ENCODE data around the gene PASK.

PASK gene

DNA sequence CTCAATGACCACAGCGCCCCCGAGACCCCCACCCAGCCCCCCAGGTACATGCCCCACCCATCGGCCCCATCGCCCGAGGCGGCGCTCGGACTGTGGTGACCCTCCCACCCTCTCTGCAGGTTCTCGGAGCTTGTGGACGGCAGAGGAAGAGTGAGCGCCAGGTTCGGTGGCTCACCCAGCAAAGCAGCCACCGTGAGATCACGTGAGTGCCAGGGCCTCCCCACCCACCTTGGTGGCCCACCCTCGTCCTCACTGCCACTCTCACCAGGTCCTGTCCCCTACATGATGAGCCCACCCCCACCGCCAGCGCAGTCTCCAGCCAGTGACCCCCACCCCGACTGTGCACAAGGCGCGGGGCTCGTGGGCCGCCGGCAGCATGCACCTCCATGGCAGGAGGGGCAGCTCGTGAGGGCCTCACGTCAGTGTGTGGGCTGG is 77.6 kb downstream of the PASK start:
- no peaks in the 10 kb centered on the region for H3K36me3 ChIP-seq (ENCODE audit: insufficient read depth, low read length)
- DNase-seq (ENCODE audit: low read depth, low spot score) = no peak
- no peak overlapping the region for H3K27ac ChIP-seq
- no peaks in the 10 kb centered on the region for H3K9me3 ChIP-seq (ENCODE audit: low read depth, low read length)
- TF ChIP-seq EZH2 (IDR thresholded peaks at IDR 0.05) = no peak
- TF ChIP-seq POLR2AphosphoS5 (IDR thresholded peaks at IDR 0.05; ENCODE audit: borderline replicate concordance, low read depth, low read length) = no peak
- TF ChIP-seq FOXP2 (optimal IDR thresholded peaks at IDR 0.05; ENCODE audit: control extremely low read depth, extremely low read length, insufficient read depth) = no peak
- no peak overlapping the region for H3K4me3 ChIP-seq
- no peak overlapping the region for H3K9ac ChIP-seq (ENCODE audit: insufficient read length)

DNA sequence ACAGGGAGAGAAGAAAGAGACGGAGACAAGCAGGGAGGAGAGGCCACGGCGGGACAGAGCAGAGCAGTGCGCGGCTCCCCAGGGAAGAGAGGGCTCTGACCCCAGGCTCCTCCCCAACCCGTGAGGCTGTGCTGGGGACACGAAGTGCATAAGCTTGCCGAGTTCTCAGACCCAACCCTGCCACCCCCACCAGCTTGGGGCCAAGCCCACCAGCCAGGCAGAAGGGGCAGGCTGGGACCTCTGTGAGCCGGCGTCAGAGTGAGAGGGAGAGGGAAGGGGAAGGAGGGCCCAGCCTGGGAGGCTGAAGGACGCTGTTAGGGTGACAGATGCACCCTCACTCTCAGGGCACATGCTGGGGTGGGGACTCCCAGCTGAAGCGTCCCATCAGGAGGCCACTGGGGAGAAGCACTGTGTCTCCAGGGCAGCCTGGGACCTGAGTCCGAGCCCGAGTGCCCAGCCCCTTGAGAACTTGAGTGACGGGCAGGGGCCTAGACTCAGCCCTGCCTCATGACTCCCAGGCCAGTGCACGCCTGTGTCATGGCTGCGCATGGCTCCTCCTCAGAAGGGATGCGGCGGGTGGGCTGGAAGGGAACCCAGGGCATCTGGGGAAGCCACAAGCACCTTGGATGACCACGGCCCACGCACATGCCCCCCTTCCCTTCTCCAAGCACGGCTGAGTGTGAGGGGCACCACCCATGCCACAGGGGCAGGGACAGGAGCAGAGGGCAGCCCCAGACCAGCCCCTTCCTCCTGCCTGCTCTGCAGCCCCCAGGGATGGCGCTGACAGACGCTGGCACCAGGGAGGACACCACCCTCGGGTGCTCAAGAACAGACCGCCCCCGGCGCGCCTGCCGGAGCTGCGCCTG is 78.2 kb downstream of the PASK start:
- H3K27ac ChIP-seq = no peak overlapping the region
- TF ChIP-seq POLR2AphosphoS5 (IDR thresholded peaks at IDR 0.05; ENCODE audit: borderline replicate concordance, low read depth, low read length) (no peak), EZH2 (IDR thresholded peaks at IDR 0.05) (no peak), FOXP2 (optimal IDR thresholded peaks at IDR 0.05; ENCODE audit: control extremely low read depth, extremely low read length, insufficient read depth) (no peak)
- no peaks in the 10 kb centered on the region for H3K9me3 ChIP-seq (ENCODE audit: low read depth, low read length)
- no peak for DNase-seq (ENCODE audit: low read depth, low spot score)
- no peak overlapping the region for H3K9ac ChIP-seq (ENCODE audit: insufficient read length)
- no peak overlapping the region for H3K4me3 ChIP-seq
- H3K36me3 ChIP-seq (ENCODE audit: insufficient read depth, low read length) = no peaks in the 10 kb centered on the region

DNA sequence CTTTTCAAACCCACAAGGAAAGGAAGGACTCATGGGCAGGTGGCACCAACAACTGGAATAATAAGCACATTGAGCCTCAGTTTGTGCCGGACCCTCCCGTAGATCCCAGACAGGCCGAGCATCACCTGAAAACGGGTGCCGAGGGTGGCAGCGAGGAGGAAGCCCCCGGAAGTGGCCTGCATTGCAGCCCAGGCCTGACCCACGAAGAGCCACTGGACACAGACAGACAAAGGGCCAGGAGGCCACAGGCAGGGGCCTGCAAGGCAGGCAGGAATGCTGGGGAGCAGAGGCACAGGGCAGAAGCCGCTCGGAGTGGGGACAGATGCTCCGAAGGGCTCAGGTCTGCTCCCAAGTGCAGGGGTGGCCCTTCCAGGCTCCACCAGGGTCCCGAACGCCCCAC is 78.9 kb downstream of the PASK start:
- TF ChIP-seq POLR2AphosphoS5 (IDR thresholded peaks at IDR 0.05; ENCODE audit: borderline replicate concordance, low read depth, low read length) (no peak), FOXP2 (optimal IDR thresholded peaks at IDR 0.05; ENCODE audit: control extremely low read depth, extremely low read length, insufficient read depth) (no peak), EZH2 (IDR thresholded peaks at IDR 0.05) (no peak)

DNA sequence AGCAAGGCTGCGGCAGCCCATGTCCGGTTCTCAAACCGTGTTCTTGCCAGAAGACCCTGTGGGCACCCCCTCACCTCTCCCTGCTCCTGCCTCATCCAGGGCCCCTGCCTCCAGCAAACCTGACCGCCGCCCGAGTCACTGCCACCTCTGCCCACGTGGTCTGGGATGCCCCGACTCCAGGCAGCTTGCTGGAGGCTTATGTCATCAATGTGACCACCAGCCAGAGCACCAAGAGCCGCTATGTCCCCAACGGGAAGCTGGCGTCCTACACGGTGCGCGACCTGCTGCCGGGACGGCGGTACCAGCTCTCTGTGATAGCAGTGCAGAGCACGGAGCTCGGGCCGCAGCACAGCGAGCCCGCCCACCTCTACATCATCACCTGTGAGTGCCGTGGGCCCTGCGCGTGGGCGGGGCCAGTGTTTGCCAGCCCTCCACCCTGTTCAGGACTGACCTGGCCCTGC is 79.4 kb downstream of the PASK start:
- no peaks in the 10 kb centered on the region for H3K36me3 ChIP-seq (ENCODE audit: insufficient read depth, low read length)
- TF ChIP-seq FOXP2 (optimal IDR thresholded peaks at IDR 0.05; ENCODE audit: control extremely low read depth, extremely low read length, insufficient read depth) (no peak), EZH2 (IDR thresholded peaks at IDR 0.05) (no peak)
- H3K9me3 ChIP-seq (ENCODE audit: low read depth, low read length) = no peaks in the 10 kb centered on the region
- no peak overlapping the region for H3K9ac ChIP-seq (ENCODE audit: insufficient read length)
- H3K27ac ChIP-seq = no peak overlapping the region
- no peak overlapping the region for H3K4me3 ChIP-seq
- no peak for DNase-seq (ENCODE audit: low read depth, low spot score)

More for the DNA sequence above, 78.9 kb downstream of the PASK start:
- no peaks in the 10 kb centered on the region for H3K9me3 ChIP-seq (ENCODE audit: low read depth, low read length)
- H3K36me3 ChIP-seq (ENCODE audit: insufficient read depth, low read length) = no peaks in the 10 kb centered on the region
- no peak overlapping the region for H3K27ac ChIP-seq
- no peak for DNase-seq (ENCODE audit: low read depth, low spot score)
- H3K9ac ChIP-seq (ENCODE audit: insufficient read length) = no peak overlapping the region
- no peak overlapping the region for H3K4me3 ChIP-seq

DNA sequence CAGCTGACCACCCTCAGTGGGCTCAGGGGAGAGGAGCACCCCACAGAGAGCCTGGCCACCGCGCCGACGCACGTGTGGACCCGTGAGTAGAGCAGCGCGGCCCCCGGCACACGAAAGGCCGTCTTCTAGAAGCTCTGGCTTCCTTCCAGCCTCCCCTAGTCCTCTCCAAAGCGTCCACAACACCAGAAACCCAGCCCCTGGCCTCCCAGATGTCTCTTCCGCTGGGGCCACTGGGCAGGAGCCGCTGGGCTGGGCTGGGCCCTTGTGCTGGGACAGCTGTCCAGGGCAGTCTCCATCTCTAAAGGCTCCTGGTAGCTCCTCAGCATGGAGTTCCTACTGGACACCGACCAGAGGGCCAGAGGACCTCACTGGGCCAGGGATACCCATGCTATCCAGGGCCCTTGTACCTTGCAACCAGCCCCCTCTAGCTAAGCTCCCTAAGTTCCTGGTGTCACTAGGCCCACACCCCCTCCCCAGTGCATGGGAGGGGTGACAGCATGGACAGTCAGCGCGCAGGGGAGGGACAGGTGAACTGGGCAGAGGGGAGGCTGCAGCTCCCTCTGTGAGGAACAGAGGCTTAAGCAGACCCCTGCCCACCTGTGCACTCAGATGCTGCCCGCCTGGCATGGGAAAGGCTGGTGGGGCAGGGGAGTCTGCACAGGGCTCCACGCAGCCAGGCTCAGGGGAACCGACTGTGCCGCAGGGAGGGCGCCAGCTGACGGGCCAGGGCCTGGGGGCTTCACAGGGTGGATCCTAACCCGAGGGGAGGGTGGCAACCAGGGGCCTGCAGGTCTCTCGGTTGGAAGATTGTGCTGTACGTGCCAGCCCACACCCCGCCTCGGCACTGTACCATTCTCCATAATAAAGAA is 80.1 kb downstream of the PASK start:
- Histone ChIP-seq H3K9ac (ENCODE audit: insufficient read length) (no peak overlapping the region), H3K27ac (no peak overlapping the region), H3K9me3 (ENCODE audit: low read depth, low read length) (no peaks in the 10 kb centered on the region), H3K36me3 (ENCODE audit: insufficient read depth, low read length) (no peaks in the 10 kb centered on the region), H3K4me3 (no peak overlapping the region)
- TF ChIP-seq POLR2AphosphoS5 (IDR thresholded peaks at IDR 0.05; ENCODE audit: borderline replicate concordance, low read depth, low read length) = no peak
- TF ChIP-seq EZH2 (IDR thresholded peaks at IDR 0.05) = no peak
- no peak for TF ChIP-seq FOXP2 (optimal IDR thresholded peaks at IDR 0.05; ENCODE audit: control extremely low read depth, extremely low read length, insufficient read depth)
- DNase-seq (ENCODE audit: low read depth, low spot score) = no peak

DNA sequence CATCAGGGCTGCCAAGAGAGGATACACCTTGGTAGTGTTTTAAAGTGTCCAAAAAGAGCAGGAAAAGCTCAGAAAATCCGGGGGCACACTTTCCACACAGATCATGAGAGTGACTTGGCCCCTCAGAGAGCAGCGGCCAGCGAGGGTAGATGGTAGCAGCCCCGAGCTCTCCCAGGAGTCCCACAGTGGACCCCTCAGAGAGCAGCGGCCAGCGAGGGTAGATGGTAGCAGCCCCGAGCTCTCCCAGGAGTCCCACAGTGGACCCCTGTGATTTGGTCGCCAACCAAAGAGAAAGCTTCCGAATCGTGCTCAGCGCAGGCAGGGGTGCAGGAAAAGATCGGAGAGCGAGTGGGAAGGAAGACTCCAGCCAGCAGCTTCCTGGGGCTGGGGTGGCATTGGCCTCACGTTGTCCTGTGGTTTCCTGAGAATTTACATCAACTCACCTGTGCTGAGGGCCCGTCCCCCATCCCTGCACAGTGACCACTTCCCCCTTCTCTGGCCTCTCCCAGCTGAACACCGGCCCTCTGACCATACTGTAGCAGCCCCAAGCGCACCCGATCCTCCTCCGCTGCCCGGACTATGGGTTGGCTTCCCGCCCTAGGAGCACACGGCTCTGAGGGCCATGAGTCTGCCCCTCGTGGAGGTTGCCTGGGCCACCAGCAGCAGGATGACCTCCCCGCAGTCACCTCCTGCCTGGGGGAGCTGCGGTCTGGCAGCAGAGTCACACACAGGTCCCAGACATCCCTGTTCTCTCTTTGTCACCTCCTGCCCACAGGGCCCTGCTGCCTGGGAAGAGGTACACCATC is 80.9 kb downstream of the PASK start:
- no peak overlapping the region for H3K27ac ChIP-seq
- no peak overlapping the region for H3K4me3 ChIP-seq
- no peak for DNase-seq (ENCODE audit: low read depth, low spot score)
- TF ChIP-seq FOXP2 (optimal IDR thresholded peaks at IDR 0.05; ENCODE audit: control extremely low read depth, extremely low read length, insufficient read depth) (no peak), EZH2 (IDR thresholded peaks at IDR 0.05) (no peak), POLR2AphosphoS5 (IDR thresholded peaks at IDR 0.05; ENCODE audit: borderline replicate concordance, low read depth, low read length) (no peak)
- H3K9me3 ChIP-seq (ENCODE audit: low read depth, low read length) = no peaks in the 10 kb centered on the region
- H3K36me3 ChIP-seq (ENCODE audit: insufficient read depth, low read length) = no peaks in the 10 kb centered on the region
- H3K9ac ChIP-seq (ENCODE audit: insufficient read length) = no peak overlapping the region

DNA sequence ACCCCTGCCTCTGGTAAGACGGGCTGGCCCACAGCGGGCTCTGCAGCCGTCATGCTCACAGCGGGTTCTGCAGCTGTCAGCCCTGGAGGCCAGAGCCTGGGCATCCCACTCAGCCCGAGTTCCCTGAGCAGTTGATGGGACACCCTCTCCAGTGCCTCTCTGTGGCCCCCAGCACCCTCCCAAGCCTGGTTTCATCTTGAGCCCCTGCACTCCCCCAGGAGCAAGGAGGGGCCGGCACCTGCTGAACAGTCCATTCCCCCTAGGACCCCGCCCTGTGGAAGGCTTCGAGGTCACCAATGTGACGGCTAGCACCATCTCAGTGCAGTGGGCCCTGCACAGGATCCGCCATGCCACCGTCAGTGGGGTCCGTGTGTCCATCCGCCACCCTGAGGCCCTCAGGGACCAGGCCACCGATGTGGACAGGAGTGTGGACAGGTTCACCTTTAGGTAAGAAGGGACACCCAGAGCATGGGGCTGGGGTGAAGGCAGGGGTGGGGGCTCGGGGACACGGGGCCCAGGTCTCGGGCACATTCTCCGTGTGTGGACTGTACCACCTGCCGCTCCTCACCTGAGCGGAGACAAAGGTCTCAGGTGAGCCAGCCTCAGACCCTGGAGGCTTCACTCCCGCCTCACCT is 81.7 kb downstream of the PASK start:
- Histone ChIP-seq H3K9me3 (ENCODE audit: low read depth, low read length) (no peaks in the 10 kb centered on the region), H3K36me3 (ENCODE audit: insufficient read depth, low read length) (no peaks in the 10 kb centered on the region), H3K27ac (no peak overlapping the region), H3K9ac (ENCODE audit: insufficient read length) (no peak overlapping the region), H3K4me3 (no peak overlapping the region)
- no peak for DNase-seq (ENCODE audit: low read depth, low spot score)
- TF ChIP-seq POLR2AphosphoS5 (IDR thresholded peaks at IDR 0.05; ENCODE audit: borderline replicate concordance, low read depth, low read length) = no peak
- no peak for TF ChIP-seq EZH2 (IDR thresholded peaks at IDR 0.05)
- TF ChIP-seq FOXP2 (optimal IDR thresholded peaks at IDR 0.05; ENCODE audit: control extremely low read depth, extremely low read length, insufficient read depth) = no peak
